SKM-1 treated with dmso at 0.1 percent for 144 hours (cell line): ENCODE data around the gene TAMM41.
"Not testable (repeated sequence)": the region's sequence is repeated elsewhere in the genome, so short reads cannot be mapped to it uniquely, and the experiment has no call there.

Experiments
- DNase-seq: peaks from one replicate; lab custom pipeline; 2025; ENCODE audit not compliant: unreplicated experiment; lab: John Stamatoyannopoulos, UW

TAMM41 gene

DNA sequence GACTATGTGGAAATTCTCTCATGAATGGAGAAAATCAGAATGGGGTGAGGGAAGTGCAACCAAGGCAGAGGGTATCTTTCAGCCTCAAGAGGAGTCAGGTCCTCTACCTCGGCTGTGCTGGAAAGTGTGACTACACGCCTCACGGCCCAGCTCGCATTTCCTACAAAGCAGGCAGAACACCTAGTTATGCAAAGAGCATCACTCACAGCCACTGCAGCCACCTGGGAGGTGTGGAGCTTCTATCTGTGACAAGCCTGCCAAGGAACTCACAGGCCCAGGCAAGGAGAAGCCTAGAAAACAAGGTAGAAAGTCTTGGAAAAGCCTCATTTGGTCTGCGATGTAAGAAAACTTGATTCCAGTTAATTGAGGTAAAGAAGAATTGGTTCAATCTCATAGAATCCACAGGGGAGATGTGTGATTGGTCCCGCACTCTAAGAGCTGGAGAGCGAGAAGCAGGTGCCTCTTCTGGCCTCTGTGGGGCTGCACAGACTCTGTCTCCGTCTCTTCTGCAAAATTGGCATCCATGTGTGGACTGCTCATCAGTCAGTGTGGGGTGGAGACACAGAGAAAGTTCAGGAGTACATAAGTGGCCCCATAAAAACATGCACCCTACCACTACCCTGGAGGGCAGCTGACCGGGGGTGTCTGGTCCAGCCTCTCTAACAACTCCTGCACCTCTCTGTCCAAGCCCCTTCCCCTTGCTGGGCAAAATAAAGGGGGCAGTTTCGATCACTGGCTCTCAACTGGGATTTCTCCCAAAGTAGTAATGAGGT is 76.8 kb downstream of the TAMM41 start:
- DNase-seq: no peak

- no peak for DNase-seq
Measured at GRCh38 chr3:11768604-11769003, 78.1 kb downstream of the TAMM41 start.

- DNase-seq: peak; percentile 41
Measured at GRCh38 chr3:11764931-11765363, 81.7 kb downstream of the TAMM41 start.

- no peak for DNase-seq
Measured at GRCh38 chr3:11759996-11760395, 86.7 kb downstream of the TAMM41 start.

DNA sequence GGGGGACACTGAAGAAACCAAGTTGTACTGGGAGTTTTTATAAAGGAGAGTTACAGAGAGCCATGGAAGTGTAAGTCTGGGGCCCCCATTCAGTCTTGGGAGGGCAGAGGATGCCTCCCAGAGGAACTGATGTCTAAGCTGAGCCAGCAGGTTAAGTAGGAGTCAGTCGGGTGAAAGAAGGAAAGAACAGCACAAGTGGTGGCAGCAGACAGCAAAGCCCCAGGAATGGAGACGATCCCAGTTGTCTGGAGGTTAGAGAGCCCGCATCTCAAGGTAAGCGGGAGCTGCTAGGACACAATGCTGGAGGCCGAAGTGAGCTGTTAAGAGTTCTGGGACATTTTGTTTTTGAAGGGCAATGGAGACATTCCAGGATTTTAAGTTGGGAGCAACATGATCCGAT is 88.8 kb downstream of the TAMM41 start:
- DNase-seq: no peak

- DNase-seq: no peak
Measured at GRCh38 chr3:11757441-11757875, 89.2 kb downstream of the TAMM41 start.

DNA sequence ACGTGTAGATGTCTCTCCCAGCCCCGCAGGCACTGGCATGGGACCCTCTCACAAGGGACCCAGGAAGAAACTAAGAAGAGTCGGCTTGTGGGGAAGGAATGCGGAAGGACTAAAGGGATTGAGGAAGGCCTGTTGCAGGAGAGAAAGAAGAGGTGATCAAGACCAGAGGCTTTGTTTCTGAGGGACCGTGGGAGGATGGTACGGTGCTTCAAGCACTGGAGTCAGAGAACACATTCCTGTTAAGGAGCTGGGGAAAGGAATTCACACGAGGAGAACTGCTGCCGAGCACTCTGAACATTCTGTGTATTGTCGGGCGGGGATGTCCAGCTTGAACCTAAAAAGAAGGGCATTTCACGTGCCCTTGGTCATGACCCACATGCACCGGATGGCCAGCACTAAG is 91.4 kb downstream of the TAMM41 start:
- DNase-seq: no peak

DNA sequence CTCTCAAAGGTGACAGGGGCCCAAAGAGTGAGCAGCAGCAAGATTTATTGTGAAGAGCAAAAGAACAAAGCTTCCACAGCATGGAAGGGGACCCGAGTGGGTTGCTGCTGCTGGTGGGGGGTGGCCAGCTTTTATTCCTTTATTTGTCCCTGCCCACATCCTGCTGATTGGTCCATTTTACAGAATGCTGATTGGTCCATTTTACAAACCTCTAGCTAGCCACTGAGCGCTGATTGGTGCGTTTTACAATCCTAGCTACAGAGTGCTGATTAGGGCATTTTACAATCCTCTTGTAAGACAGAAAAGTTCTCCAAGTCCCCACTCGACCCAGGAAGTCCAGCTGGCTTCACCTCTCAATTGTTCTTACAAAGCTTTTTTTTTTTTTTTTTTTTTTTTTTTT is 94.4 kb downstream of the TAMM41 start:
- DNase-seq: not testable (repeated sequence)

GRCh38 chr3:11748306-11748705 is 98.4 kb downstream of the TAMM41 start:
- not testable (repeated sequence) for DNase-seq
